HG03175 (cell line): ENCODE results near the gene XKR3.
"Not testable (repeated sequence)": the region's sequence is repeated elsewhere in the genome, so short reads cannot be mapped to it uniquely, and the experiment has no call there.

Experiments used
- ATAC-seq: cut with Tn5 transposase; IDR thresholded peaks from one replicate; pipeline ENCODE4 v1.9.1; 2021; ENCODE audit warnings: mild to moderate bottlenecking, moderate library complexity; ENCODE audit not compliant: unreplicated experiment

Gene XKR3

GRCh38 chr22:16824716-16825687 is at the start of gene XKR3:
XKR3 (minus strand) TSS chr22:16825411; CDS start chr22:16808073, 17,338 bp downstream.
- peak; percentile 62 for ATAC-seq

DNA sequence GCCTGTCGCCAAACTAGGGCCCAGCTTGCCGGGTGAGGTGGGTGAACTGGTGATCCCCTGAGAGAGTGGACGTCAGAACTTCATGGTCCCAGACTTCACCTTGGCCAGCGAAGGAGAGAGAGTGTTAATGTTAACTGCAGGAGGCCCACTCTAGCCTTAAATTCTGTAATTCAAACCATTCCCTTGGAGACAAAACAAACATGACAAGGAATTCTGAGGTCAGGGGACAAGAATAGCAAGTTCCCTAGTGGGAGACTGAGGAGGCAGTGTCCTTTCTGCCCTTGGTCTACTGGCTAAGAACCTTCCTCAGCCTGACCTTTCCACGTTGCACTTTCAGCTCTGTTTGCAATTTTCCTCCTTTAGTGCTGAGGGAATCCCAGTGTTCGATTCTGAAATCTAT is 44.4 kb upstream of the XKR3 start:
- ATAC-seq = not testable (repeated sequence)

DNA sequence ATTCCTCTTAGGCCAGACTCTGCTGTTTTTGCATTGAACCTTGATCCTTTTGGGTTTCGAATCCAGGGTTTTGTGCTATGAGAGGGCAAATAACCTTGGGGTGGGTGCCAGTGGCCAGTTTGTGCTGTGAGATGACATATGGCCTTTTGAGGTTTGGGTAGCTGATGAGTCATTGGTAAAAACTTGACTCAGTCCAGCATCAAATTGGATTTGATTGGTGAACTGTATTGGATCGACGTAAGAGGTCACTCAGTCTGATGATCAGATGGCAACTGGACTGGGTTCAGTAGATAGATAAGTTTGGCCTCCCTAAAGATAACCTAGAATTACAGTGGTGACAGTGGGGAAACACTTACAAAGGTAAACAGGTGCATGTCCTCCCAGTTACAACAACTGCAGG is 41.0 kb upstream of the XKR3 start:
- ATAC-seq = no peak

GRCh38 chr22:16856851-16857250 is 31.6 kb upstream of the XKR3 start:
- ATAC-seq = not testable (repeated sequence)

DNA sequence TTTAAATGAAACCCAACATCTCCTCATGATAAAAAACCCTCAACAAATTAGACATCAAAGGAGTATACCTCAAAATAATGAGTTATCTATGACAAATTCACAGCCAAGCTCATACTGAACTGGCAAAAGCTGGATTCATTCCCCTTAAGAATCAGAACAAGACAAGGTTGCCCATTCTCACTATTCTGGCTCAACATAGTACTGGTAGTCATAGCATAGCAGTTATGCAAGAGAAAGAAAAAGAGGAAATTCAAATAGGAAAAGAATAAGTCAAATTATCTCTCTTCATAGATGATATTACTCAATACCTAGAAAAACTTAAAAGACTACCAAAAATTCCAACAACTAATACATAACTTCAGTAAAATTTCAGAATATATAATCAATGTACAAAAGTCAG is 29.4 kb upstream of the XKR3 start:
- ATAC-seq = no peak

DNA sequence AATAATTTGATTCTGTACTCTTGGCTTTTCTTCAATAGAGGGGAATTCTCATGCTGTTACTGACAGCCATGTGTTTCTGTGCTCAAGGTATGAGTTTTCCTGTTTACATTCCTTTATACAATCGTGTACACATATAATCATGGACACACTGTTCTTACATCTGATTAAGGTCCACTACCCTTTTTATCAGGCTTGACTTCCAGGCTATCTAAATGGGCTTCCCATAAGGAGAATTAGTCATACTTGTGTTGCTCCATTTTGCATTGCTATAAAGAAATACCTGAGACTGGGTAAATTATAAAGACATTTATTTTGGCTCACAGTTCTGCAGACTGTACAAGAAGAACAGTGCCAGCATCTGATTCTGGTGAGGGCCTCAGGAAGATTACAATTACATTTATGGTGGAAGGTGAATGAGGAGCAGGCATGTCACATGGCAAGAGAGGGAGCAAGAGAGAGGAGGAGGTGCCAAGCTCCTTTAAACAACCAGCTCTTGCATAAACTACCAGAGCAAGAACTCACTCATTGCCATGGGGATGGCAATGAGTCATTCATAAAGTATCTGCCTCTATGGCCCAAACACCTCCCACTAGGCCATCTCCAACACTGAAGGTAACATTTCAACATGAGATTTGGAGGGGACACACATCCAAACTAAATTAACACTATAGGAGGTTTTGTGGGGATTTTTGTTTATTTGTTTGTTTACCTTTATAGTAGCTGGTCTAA is 26.2 kb upstream of the XKR3 start:
- not testable (repeated sequence) for ATAC-seq

DNA sequence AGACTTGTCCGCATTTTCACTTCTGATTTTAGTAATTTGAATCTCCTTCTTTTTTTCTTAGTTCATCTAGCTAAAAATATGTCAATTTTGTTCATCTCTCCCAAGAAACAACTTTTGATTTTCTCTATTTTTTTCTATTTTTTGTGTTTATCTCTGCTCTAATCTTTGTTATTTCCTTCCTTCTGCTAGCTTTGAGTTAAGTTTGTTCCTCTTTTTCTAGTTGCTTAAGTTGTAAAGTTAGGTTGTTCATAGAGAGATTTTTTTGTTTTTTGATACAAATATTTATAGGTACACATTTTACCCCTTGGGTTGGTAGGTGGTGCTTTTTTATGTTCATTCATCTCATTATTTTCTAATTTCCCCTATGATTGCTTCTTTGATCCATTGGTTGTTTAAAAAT is 22.1 kb upstream of the XKR3 start:
- ATAC-seq = no peak

GRCh38 chr22:16845881-16846280 is 20.7 kb upstream of the XKR3 start:
- ATAC-seq = no peak

GRCh38 chr22:16845465-16845864 is 20.3 kb upstream of the XKR3 start:
- no peak for ATAC-seq

GRCh38 chr22:16844529-16844928 is 19.3 kb upstream of the XKR3 start:
- ATAC-seq = no peak

DNA sequence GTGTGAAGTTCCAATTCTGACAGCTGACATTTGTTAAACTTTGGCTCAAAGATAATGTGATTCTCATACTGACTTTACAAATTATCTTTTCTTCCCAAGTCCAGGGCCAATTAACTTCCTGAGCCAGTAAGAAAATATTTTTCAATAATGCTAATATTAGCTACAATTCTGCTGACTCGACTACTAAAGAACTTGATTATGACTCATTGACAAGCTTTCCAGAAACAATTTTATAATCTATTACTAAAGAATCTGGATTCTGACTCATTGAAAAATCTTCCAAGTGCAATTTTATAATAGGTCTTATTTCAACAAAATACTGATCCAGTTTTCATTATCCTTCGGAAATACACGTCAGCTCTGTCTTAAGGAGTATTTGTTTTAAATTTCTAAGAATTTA is 12.9 kb upstream of the XKR3 start:
- ATAC-seq = no peak

GRCh38 chr22:16834971-16835370 is 9.8 kb upstream of the XKR3 start:
- no peak for ATAC-seq

- no peak for ATAC-seq
Measured at GRCh38 chr22:16831257-16831656, 6.0 kb upstream of the XKR3 start.

DNA sequence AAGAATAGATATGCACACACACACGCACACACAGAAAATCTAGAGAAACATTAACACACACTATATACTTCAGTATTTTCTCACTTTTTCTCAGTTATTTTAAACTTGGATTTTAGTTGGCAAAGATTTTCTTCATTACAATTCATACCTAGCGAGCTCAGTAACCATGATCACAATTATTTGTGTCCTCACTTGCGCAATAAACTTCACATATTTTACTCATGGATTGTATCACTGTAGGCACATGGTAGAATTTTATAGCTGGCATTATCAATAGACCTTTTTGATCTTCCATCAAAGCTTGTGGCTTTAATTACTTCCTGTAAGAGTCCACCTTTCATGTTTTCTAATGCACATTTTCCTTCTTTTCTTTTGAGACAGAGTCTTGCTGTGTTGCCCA is 4.8 kb upstream of the XKR3 start:
- ATAC-seq = no peak

GRCh38 chr22:16828876-16829275 is 3.7 kb upstream of the XKR3 start:
- ATAC-seq = no peak

DNA sequence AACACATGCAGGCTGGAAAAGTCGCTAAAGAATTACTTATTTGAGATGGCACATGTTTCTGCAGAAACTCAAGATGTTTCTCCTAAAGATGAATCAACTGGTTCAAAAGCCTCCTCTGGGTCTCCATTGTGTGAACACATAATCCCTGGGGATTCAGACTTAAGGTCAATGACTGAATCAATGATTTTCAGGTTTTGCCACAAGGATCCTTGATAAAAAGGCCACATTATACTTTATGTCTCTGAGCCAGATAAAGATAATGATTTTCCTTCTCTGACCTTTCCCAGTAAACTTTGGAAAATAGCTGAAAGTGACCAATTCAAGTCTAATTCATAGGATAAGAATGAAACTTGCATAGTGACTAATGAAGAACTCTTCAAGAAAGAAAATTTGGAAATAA is 2.3 kb upstream of the XKR3 start:
- no peak for ATAC-seq

GRCh38 chr22:16819249-16819648 is 6.0 kb downstream of the XKR3 start:
- no peak for ATAC-seq

- ATAC-seq = no peak
Measured at GRCh38 chr22:16818538-16818937, 6.7 kb downstream of the XKR3 start.

DNA sequence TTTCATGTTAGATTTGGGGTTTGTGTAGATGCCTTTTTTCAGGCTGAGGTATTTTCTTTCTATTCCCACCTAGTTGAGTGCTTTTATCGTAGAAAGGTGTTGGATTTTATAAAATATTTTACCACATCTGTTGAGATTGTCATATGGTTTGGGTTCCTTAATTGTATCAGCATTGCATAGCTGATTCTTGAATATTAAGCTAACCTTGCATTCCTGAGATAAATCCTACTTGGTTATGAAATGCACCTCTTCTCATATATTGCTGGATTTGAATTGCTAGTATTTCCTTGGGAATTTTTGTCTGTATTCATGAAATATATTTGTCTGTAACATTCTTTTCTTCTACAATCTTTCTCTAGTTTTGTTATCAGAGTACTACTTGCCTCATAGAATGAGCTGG is 10.1 kb downstream of the XKR3 start:
- ATAC-seq = no peak

- no peak for ATAC-seq
Measured at GRCh38 chr22:16810188-16810802, 14.9 kb downstream of the XKR3 start.

GRCh38 chr22:16808744-16809143 is 16.5 kb downstream of the XKR3 start:
- no peak for ATAC-seq

GRCh38 chr22:16807109-16807508 is 18.1 kb downstream of the XKR3 start:
- ATAC-seq = no peak
